GM18508 (cell line): ENCODE results near the gene PLEKHG3.

ENCODE experiments used
- ATAC-seq: cut with Tn5 transposase; IDR thresholded peaks from one replicate; pipeline ENCODE4 v1.9.1; 2021; ENCODE audit warnings: moderate number of reproducible peaks; ENCODE audit not compliant: insufficient read depth, unreplicated experiment

PLEKHG3 gene

DNA sequence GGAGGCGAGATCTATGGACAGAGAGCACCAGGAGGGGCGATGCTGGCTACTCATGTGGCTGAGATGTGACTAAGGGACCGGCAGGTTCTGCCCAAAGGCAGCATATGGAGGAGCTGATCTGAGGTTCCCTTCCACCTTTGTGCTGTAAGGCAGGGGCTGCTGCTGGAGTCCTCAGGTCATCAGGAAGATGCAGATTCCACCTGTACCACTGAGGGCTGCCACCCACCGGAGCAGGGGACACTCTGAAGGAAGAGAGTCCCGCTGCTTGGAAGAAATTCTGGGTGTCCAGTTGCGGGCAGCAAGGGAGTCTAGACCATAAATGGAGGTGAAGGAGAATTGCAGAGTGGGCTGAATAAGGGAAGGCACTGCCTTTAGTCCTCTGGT lies 55.3 kb downstream of the PLEKHG3 start:
- ATAC-seq, result no peak

GRCh38 chr14:64760146-64760755 lies 56.0 kb downstream of the PLEKHG3 start:
- ATAC-seq, result no peak

- no peak for ATAC-seq
Measured at GRCh38 chr14:64760916-64761315, 56.7 kb downstream of the PLEKHG3 start.

- ATAC-seq, result no peak
Measured at GRCh38 chr14:64761441-64762043, 57.3 kb downstream of the PLEKHG3 start.

DNA sequence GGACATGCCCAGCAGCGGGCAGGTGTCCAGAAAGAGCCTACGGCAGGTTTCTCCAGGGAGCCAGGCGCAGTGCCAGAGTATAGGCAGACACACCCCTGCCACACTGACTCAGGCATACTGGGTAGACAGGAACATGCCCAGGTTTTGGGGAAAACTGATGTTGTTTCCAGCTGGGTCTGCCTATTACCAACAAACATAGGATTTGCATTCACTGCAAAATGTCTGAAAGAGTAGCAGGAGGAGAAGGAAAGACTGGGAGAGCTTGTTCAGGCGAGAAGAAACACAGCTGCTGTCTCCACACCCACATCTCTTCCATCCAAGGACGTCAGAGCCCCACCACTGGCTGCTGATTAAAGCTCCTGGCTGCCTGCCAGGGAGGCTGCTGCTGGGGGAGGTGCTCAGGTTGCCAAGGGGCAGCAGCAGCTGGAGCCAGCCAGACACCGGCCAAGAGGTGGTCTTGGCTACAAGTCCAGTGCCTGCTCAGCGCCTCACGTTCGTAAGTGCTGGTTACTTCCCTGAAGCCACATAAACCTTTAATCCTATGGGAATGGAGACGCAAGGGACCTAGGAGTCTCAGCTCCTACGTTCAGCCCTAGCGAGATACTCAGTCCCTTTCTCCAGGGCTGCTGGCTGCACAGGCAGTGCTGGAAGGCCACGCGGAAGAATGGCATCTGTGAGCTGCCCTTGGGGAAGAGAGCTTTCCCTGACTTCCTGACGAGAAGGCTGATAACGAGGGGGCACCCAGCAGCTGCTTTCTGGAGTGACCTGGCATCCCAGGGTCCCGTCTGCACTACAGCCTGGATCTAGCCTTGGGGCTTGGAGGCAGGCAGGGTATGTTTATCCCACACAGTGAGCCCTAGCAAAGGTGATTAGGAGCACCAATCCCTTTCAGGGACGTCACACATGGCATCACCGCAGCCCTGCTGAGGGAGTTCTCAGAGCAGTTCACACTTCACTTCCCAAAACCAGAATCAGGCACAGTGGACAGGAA lies 58.1 kb downstream of the PLEKHG3 start:
- no peak for ATAC-seq

GRCh38 chr14:64763085-64763782 lies 59.0 kb downstream of the PLEKHG3 start:
- no peak for ATAC-seq

DNA sequence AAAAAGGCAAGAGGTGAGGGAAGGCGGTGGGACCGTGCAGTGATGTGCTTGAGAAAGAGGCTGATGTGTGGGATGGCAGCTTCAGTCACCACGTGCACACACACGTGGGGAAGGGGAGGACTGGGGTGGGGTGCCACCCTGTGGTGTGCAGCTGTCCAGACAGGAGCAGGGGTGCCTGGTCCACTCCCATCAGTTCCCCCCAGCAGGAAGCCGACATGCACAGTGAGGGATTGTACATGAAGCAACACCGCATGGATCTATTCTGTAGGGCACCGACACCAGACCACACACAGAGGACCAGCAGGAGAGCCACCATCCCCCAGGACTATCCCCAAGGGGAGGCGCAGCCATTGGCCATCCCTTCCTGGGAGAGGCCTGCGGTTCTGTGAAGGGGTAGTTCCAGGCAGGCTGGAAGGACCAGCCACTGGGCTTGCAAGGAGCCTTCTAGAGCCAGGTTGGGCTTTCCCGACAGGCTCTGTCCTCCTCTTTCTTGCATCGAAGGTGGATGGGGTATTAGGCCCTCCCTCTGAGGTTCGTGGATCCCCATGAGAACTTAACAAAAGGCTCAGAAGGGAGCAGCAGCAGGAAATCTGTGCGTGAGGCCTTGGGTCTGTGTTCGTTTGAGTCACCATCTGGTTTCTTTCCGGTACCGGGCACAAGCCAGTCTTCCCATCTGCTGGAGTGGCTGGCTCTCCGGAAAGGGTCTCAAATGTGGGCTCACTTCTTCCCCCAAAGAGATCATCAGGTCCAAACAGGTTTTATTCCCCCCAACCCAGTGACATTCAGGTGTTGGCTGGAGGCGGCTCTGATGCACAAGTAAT lies 59.8 kb downstream of the PLEKHG3 start:
- no peak for ATAC-seq

- no peak for ATAC-seq
Measured at GRCh38 chr14:64764641-64765520, 60.7 kb downstream of the PLEKHG3 start.

DNA sequence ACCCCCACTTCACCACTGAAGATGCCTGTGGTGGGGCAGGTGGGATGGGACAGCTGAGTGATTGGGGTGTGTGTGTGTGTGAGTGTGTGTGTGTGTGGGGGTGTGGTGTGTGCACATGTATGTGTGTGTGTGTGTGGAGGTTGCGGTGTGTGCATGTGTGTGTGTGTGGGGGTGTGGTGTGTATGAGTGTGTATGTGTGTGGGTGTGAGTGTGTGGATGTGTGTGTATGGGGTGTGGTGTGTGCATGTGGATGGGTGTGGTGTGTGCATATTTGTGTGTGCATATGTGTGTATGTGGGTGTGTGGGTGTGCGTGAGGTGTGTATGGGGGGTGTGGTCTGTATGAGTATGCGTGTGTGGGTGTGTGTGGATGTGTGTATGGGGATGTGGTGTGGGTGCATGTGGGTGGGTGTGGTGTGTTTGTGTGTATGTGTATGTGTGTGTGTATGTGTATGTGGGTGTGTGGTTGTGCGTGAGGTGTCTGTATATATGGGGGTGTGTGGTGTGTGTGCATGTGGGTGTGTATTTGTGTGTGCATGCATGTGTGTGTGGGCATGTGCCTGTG lies 61.6 kb downstream of the PLEKHG3 start:
- no peak for ATAC-seq

DNA sequence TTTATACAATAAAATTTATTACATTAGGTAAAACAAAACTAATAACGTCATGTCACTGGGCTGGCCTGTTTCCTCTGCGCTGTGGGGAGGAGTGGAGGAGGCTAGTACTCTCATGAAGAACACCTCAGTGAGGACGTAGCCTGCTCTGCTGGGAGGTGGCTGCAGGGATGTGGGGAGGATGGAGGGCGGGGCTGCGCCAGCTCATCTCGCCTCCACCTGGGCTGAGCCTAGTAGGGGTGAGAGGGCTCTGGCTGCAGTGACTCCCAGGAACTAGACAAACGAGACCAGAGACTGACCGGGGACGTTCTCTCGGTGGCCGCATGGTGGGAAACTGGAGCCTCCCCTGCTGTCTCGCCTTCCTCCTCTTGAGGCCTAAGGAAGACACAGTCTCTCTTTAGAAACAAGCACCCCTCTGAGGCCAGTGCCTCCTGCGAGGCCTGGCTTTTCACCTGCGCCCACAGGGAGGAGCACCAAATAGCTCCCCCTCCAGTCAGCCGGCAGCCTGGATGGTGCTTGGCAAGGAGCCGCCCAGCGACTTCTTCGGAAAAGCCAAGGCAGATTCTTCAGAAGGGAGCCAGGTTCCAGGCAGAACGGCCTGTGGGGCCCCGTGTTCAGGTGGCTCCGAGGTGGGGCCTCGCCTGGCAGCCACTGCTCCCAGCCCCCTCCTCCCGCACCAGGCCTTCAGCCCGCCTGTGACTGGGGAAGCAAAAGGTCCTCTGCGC lies 62.4 kb downstream of the PLEKHG3 start:
- no peak for ATAC-seq

DNA sequence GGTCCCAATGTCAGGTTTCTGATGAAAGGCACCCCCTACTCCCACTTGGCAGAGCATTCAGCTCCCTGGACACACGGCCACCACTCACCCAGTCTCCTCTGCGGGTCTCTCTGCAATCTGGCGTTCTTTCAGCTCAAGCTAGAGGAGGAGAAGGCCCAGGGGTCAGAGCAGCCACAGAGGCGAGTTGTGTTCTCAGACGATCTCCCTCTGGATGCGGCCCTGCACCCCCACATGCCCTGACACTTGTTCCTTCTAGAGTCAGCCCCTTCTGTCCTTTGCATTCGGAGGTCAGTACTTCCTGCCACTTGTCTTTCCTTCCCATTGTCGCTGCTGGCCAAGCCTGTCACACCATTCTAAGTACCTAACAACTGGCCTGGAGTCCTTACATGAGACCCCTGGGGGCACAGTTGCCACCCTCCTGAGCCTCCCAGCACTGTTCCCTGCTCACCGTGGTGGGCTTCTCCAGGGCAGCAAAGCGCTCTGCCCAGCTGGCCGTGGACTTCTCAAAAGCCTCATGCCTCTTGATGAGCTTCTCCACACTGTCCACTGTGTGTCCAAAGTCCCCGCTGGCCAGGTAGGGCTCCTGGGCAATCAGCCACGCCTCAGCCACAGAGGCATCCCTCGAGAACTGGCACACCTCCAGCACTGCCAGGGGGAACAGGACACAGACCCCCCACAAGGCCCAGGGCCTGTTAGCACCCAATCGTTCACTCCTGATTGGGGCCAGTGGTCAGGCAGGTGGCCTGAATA lies 63.2 kb downstream of the PLEKHG3 start:
- no peak for ATAC-seq

- ATAC-seq, result no peak
Measured at GRCh38 chr14:64768401-64769095, 64.3 kb downstream of the PLEKHG3 start.

GRCh38 chr14:64769096-64770020 lies 65.1 kb downstream of the PLEKHG3 start:
- ATAC-seq, result no peak

DNA sequence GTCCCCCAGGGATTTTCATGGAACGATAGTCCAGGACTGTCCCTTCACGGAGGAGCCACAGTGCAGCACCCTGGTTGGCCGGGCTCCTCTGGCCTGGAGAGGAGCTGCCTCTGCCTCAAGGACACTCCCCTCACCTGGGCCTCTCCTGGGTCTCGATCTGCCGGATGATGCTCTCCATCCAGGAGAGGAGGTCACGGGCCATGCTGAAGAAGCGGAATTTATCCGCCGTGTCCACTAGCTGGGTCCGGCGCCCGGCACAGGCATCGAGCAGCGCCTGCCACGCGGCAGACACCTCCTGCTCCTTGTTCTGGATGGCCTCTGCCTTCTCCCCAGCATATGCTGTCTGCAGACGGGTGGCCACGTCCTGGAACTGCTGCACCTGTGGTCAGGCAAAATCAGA lies 66.5 kb downstream of the PLEKHG3 start:
- ATAC-seq, result no peak

DNA sequence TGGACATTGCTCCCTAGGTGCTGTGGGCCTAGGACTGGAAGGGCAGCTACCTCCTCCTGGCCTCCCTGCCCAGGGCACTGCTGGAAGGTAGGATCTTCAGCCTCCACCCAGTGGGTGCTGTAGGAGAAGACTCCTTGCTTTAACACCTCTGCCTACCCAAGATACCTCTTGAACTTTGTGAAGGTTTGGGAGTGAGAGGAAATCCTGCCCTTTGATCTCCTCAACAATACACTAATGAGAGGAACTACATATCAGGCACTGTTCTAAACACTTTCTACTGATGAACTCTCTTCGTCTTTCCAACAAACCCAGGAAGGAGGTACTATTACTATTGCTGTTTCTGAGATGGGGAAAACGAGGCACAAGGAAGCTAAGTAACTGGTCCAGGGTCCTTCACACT lies 66.9 kb downstream of the PLEKHG3 start:
- no peak for ATAC-seq
